ENCODE data around the gene MPP2. TPM values are rescaled to one million over a fixed set of nuclear protein-coding genes. Genes with fewer than 3 reads are reported as not detected.

The MPP2 gene
- total and polyA plus RNA-seq, 4 donors: 0.05 to 0.25 (median 0.09) TPM

DNA sequence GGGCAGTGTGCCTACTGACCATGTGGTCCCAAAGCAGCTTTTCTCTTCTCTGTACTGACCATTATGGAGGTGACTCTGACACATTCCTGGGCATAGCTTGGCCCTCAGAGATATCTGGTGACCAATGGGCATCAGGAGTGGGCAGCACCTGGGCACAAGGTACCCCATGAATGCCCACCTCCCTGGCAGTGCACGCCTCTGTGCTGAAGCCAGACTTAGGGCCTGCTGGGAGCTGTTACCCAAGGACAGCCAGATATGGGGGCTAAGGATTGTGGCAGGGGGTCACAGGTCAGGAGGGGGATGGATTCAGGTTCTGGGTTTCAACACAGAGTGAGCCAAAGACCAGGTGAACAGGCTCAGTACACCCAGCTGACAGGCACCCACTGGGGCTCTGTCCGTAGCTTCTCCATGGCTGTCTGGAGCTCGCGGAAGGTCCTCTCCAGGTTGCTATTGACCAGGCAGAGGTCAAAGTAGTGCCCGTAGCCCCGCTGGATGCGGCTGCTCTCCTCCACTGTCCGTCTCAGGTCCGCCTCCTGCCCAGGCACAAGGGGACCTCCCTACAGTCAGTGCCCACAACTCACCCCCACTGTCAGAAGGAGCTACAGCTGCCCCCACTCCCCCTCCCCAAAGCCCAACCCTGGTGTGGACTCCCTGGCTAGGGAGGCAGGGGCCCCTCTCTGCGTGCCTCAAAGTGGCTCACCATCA lies 29.7 kb downstream of the MPP2 start:
- Histone ChIP-seq H3K27ac (ENCODE audit: low read depth in 1 of 2, low read length in 2 of 2) (no peak overlapping the region), H3K27me3 (ENCODE audit: control insufficient read depth in 4 of 4, insufficient read depth in 4 of 4, low read length in 3 of 4) (no peaks in the 10 kb centered on the region), H3K4me1 (ENCODE audit: control insufficient read depth in 4 of 4, insufficient read depth in 4 of 4, low read length in 3 of 4) (no peaks in the 10 kb centered on the region), H3K4me3 (ENCODE audit: low read depth in 1 of 3, low read length in 3 of 3) (no peak overlapping the region), H3K36me3 (ENCODE audit: control insufficient read depth in 4 of 4, insufficient read depth in 3 of 4, low read depth in 1 of 4, low read length in 3 of 4) (no peaks in the 10 kb centered on the region), H3K9me3 (ENCODE audit: control insufficient read depth in 4 of 4, low read length in 3 of 4) (no peaks in the 10 kb centered on the region), H3K9ac (ENCODE audit: low read depth in 1 of 2, low read length in 2 of 2) (no peak overlapping the region)
- 88% methylated on average over 10 of the region's 10 CpGs for WGBS
- TF ChIP-seq RXRA (IDR thresholded peaks at IDR 0.05) (no peak), GABPA (IDR thresholded peaks at IDR 0.05 in 1 of 2, conservative IDR thresholded peaks at IDR 0.05 in 1 of 2) (no peak), HNF4G (IDR thresholded peaks at IDR 0.05) (no peak), JUND (IDR thresholded peaks at IDR 0.05) (no peak)
- TF ChIP-seq, protein P1, sequence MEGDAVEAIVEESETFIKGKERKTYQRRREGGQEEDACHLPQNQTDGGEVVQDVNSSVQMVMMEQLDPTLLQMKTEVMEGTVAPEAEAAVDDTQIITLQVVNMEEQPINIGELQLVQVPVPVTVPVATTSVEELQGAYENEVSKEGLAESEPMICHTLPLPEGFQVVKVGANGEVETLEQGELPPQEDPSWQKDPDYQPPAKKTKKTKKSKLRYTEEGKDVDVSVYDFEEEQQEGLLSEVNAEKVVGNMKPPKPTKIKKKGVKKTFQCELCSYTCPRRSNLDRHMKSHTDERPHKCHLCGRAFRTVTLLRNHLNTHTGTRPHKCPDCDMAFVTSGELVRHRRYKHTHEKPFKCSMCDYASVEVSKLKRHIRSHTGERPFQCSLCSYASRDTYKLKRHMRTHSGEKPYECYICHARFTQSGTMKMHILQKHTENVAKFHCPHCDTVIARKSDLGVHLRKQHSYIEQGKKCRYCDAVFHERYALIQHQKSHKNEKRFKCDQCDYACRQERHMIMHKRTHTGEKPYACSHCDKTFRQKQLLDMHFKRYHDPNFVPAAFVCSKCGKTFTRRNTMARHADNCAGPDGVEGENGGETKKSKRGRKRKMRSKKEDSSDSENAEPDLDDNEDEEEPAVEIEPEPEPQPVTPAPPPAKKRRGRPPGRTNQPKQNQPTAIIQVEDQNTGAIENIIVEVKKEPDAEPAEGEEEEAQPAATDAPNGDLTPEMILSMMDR (IDR thresholded peaks at IDR 0.05; ENCODE audit: low read depth, low read length, missing input control): no peak
- TF ChIP-seq, protein P2, sequence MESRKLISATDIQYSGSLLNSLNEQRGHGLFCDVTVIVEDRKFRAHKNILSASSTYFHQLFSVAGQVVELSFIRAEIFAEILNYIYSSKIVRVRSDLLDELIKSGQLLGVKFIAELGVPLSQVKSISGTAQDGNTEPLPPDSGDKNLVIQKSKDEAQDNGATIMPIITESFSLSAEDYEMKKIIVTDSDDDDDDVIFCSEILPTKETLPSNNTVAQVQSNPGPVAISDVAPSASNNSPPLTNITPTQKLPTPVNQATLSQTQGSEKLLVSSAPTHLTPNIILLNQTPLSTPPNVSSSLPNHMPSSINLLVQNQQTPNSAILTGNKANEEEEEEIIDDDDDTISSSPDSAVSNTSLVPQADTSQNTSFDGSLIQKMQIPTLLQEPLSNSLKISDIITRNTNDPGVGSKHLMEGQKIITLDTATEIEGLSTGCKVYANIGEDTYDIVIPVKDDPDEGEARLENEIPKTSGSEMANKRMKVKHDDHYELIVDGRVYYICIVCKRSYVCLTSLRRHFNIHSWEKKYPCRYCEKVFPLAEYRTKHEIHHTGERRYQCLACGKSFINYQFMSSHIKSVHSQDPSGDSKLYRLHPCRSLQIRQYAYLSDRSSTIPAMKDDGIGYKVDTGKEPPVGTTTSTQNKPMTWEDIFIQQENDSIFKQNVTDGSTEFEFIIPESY (IDR thresholded peaks at IDR 0.05): no peak
- DNase-seq (ENCODE audit: low spot score): no peak

DNA sequence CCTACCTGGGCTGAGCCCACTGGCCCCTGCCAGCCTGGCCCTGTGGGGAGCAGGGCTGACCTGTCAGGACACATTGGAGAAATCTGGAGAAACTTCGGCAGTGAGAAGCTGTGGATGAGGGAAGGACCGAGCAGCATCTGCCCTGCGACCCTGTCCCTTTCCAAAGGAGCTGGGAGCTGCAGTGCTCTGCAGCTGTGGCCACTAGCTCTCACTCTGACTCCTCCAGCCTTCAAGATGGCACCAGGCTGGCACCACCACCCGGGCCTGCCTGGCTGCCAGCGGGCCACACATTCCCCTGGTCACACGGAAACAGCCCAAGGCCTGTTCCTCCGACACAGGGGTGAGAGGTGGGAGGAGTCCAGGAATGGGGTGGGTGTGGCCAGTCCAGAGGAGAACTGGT lies 30.3 kb downstream of the MPP2 start:
- DNase-seq (ENCODE audit: low spot score): no peak
- Histone ChIP-seq H3K36me3 (ENCODE audit: control insufficient read depth in 4 of 4, insufficient read depth in 3 of 4, low read depth in 1 of 4, low read length in 3 of 4) (no peaks in the 10 kb centered on the region), H3K27me3 (ENCODE audit: control insufficient read depth in 4 of 4, insufficient read depth in 4 of 4, low read length in 3 of 4) (no peaks in the 10 kb centered on the region), H3K9ac (ENCODE audit: low read depth in 1 of 2, low read length in 2 of 2) (no peak overlapping the region), H3K4me3 (ENCODE audit: low read depth in 1 of 3, low read length in 3 of 3) (no peak overlapping the region), H3K27ac (ENCODE audit: low read depth in 1 of 2, low read length in 2 of 2) (no peak overlapping the region), H3K4me1 (ENCODE audit: control insufficient read depth in 4 of 4, insufficient read depth in 4 of 4, low read length in 3 of 4) (no peaks in the 10 kb centered on the region), H3K9me3 (ENCODE audit: control insufficient read depth in 4 of 4, low read length in 3 of 4) (no peaks in the 10 kb centered on the region)
- WGBS: 91% methylated on average over 7 of the region's 7 CpGs
- TF ChIP-seq RAD21 (IDR thresholded peaks at IDR 0.05): no peak
- TF ChIP-seq JUND (IDR thresholded peaks at IDR 0.05): no peak

DNA sequence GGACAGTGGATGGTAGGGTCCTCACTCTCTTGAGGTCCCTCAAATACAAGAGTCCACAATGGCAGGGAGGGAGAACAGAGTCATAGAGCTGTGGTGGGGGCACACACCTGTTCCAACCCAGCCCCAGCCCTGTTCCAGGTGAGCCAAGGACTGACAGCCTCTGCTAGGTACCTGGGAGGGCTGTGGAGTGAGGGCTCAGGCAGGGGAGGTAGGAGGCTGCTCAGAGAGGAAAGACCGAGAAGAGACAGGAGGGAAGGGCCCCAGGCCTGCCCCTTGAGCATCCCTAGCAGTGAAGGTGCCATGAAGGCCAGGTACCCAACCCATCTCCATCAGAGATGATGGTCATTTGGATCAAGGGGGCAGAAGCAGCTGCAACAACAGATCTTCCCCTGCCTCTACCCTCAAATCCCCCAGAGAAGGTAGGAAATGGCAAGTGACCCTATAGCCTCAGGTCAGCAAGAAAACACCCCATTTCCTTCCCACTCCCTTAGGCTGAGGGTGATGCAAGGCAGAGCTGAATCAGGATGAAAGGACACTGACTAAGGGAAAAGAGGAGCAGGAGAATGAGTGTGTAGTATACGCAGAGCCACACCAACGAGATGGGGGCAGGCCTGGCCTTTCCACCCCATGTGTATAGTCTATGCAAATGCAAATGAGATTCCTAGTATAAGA lies 31.7 kb downstream of the MPP2 start:
- no peaks in the 10 kb centered on the region for H3K4me1 ChIP-seq (ENCODE audit: control insufficient read depth in 4 of 4, insufficient read depth in 4 of 4, low read length in 3 of 4)
- TF ChIP-seq, protein P3, sequence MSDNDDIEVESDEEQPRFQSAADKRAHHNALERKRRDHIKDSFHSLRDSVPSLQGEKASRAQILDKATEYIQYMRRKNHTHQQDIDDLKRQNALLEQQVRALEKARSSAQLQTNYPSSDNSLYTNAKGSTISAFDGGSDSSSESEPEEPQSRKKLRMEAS (IDR thresholded peaks at IDR 0.05): no peak
- TF ChIP-seq RXRA (IDR thresholded peaks at IDR 0.05): no peak
- TF ChIP-seq FOXA2 (IDR thresholded peaks at IDR 0.05): no peak
- TF ChIP-seq NR2F2 (IDR thresholded peaks at IDR 0.05): no peak
- TF ChIP-seq, protein P4, sequence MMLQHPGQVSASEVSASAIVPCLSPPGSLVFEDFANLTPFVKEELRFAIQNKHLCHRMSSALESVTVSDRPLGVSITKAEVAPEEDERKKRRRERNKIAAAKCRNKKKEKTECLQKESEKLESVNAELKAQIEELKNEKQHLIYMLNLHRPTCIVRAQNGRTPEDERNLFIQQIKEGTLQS (IDR thresholded peaks at IDR 0.05): no peak
- TF ChIP-seq GABPA (IDR thresholded peaks at IDR 0.05 in 1 of 2, conservative IDR thresholded peaks at IDR 0.05 in 1 of 2): no peak
- no peak for TF ChIP-seq RAD21 (IDR thresholded peaks at IDR 0.05)
- TF ChIP-seq, protein P5, sequence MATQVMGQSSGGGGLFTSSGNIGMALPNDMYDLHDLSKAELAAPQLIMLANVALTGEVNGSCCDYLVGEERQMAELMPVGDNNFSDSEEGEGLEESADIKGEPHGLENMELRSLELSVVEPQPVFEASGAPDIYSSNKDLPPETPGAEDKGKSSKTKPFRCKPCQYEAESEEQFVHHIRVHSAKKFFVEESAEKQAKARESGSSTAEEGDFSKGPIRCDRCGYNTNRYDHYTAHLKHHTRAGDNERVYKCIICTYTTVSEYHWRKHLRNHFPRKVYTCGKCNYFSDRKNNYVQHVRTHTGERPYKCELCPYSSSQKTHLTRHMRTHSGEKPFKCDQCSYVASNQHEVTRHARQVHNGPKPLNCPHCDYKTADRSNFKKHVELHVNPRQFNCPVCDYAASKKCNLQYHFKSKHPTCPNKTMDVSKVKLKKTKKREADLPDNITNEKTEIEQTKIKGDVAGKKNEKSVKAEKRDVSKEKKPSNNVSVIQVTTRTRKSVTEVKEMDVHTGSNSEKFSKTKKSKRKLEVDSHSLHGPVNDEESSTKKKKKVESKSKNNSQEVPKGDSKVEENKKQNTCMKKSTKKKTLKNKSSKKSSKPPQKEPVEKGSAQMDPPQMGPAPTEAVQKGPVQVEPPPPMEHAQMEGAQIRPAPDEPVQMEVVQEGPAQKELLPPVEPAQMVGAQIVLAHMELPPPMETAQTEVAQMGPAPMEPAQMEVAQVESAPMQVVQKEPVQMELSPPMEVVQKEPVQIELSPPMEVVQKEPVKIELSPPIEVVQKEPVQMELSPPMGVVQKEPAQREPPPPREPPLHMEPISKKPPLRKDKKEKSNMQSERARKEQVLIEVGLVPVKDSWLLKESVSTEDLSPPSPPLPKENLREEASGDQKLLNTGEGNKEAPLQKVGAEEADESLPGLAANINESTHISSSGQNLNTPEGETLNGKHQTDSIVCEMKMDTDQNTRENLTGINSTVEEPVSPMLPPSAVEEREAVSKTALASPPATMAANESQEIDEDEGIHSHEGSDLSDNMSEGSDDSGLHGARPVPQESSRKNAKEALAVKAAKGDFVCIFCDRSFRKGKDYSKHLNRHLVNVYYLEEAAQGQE (IDR thresholded peaks at IDR 0.05): no peak
- no peak for TF ChIP-seq SP1 (IDR thresholded peaks at IDR 0.05)
- TF ChIP-seq HNF4G (IDR thresholded peaks at IDR 0.05): no peak
- TF ChIP-seq, protein P2 (IDR thresholded peaks at IDR 0.05): no peak
- TF ChIP-seq YY1 (IDR thresholded peaks at IDR 0.05): no peak

More for the DNA sequence above, 31.7 kb downstream of the MPP2 start:
- Histone ChIP-seq H3K27ac (ENCODE audit: low read depth in 1 of 2, low read length in 2 of 2) (no peak overlapping the region), H3K9me3 (ENCODE audit: control insufficient read depth in 4 of 4, low read length in 3 of 4) (no peaks in the 10 kb centered on the region), H3K27me3 (ENCODE audit: control insufficient read depth in 4 of 4, insufficient read depth in 4 of 4, low read length in 3 of 4) (no peaks in the 10 kb centered on the region), H3K4me3 (ENCODE audit: low read depth in 1 of 3, low read length in 3 of 3) (no peak overlapping the region), H3K36me3 (ENCODE audit: control insufficient read depth in 4 of 4, insufficient read depth in 3 of 4, low read depth in 1 of 4, low read length in 3 of 4) (no peaks in the 10 kb centered on the region), H3K9ac (ENCODE audit: low read depth in 1 of 2, low read length in 2 of 2) (no peak overlapping the region)
- DNase-seq (ENCODE audit: low spot score): no peak
- 86% methylated on average over 3 of the region's 3 CpGs for WGBS

Data from liver (tissue), 9 donors.